ENCODE results near the gene PHYHD1. TPM values are rescaled to one million over a fixed set of nuclear protein-coding genes. Genes with fewer than 3 reads are reported as not detected.

Gene PHYHD1
- total and polyA plus RNA-seq, 2 experiments from 2014 or later, result 20.3 to 25.7 TPM

GRCh38 chr9:128918921-128919320 lies 1.9 kb upstream of the PHYHD1 start:
- 71% methylated on average over 2 of the region's 2 CpGs for WGBS (ENCODE audit: low lambda C conversion rate, missing lambda C conversion rate)
- H3K4me1 ChIP-seq (ENCODE audit: insufficient read depth), result peaks cover 24% of the 10 kb centered on the region
- no peak overlapping the region for H3K4me2 ChIP-seq
- no peak overlapping the region for H3K27ac ChIP-seq
- H3K4me3 ChIP-seq, result no peak overlapping the region
- no peak for DNase-seq (ENCODE audit: low spot score)
- no peaks in the 10 kb centered on the region for H3K36me3 ChIP-seq (replicated peaks; ENCODE audit: insufficient read depth, low read depth)
- no peak overlapping the region for H2AFZ ChIP-seq
- H3K9me2 ChIP-seq (replicated peaks; ENCODE audit: insufficient read depth), result no peaks in the 10 kb centered on the region
- H4K20me1 ChIP-seq (ENCODE audit: insufficient read depth, poor library complexity, severe bottlenecking), result no peaks in the 10 kb centered on the region
- H3K9me3 ChIP-seq (ENCODE audit: low read depth), result no peaks in the 10 kb centered on the region
- H3K79me2 ChIP-seq, result peaks cover 16% of the 10 kb centered on the region
- no peaks in the 10 kb centered on the region for H3K27me3 ChIP-seq
- TF ChIP-seq CTCF (IDR thresholded peaks at IDR 0.05; ENCODE audit: poor library complexity), result no peak
- no peak for TF ChIP-seq EZH2phosphoT487 (IDR thresholded peaks at IDR 0.05; ENCODE audit: low read depth, severe bottlenecking, unreplicated experiment)
- no peak for TF ChIP-seq EZH2 (IDR thresholded peaks at IDR 0.05; ENCODE audit: borderline replicate concordance)

- Histone ChIP-seq H3K9me3 (ENCODE audit: low read depth) (no peaks in the 10 kb centered on the region), H3K36me3 (replicated peaks; ENCODE audit: insufficient read depth, low read depth) (no peaks in the 10 kb centered on the region), H4K20me1 (ENCODE audit: insufficient read depth, poor library complexity, severe bottlenecking) (no peaks in the 10 kb centered on the region), H3K9me2 (replicated peaks; ENCODE audit: insufficient read depth) (no peaks in the 10 kb centered on the region), H3K4me3 (no peak overlapping the region), H3K27me3 (no peaks in the 10 kb centered on the region), H2AFZ (no peak overlapping the region), H3K4me2 (no peak overlapping the region), H3K79me2 (peaks cover 14% of the 10 kb centered on the region), H3K27ac (peak overlapping the region; percentile 43), H3K4me1 (ENCODE audit: insufficient read depth) (peaks cover 24% of the 10 kb centered on the region)
- WGBS (ENCODE audit: low lambda C conversion rate, missing lambda C conversion rate), result 77% methylated on average over 7 of the region's 14 CpGs
- DNase-seq (ENCODE audit: low spot score), result peak; percentile 46
- no peak for TF ChIP-seq EZH2phosphoT487 (IDR thresholded peaks at IDR 0.05; ENCODE audit: low read depth, severe bottlenecking, unreplicated experiment)
- no peak for TF ChIP-seq CTCF (IDR thresholded peaks at IDR 0.05; ENCODE audit: poor library complexity)
- TF ChIP-seq EZH2 (IDR thresholded peaks at IDR 0.05; ENCODE audit: borderline replicate concordance), result no peak
Measured at GRCh38 chr9:128919402-128920089, 1.2 kb upstream of the PHYHD1 start.

GRCh38 chr9:128921881-128922763 lies 1.3 kb downstream of the PHYHD1 start:
- H3K4me1 ChIP-seq (ENCODE audit: insufficient read depth), result peaks cover 24% of the 10 kb centered on the region
- 5% methylated on average over 26 of the region's 32 CpGs for WGBS (ENCODE audit: low lambda C conversion rate, missing lambda C conversion rate)
- peak; percentile 80 for DNase-seq (ENCODE audit: low spot score)

More at GRCh38 chr9:128921881-128922763, 1.3 kb downstream of the PHYHD1 start:
- no peaks in the 10 kb centered on the region for H4K20me1 ChIP-seq (ENCODE audit: insufficient read depth, poor library complexity, severe bottlenecking)
- peaks cover 7% of the 10 kb centered on the region for H3K79me2 ChIP-seq
- H3K27me3 ChIP-seq, result no peaks in the 10 kb centered on the region
- TF ChIP-seq EZH2 (IDR thresholded peaks at IDR 0.05; ENCODE audit: borderline replicate concordance) (no peak), EZH2phosphoT487 (IDR thresholded peaks at IDR 0.05; ENCODE audit: low read depth, severe bottlenecking, unreplicated experiment) (no peak), CTCF (IDR thresholded peaks at IDR 0.05; ENCODE audit: poor library complexity) (no peak)
- peak overlapping the region; percentile 89 for H3K27ac ChIP-seq
- no peaks in the 10 kb centered on the region for H3K9me3 ChIP-seq (ENCODE audit: low read depth)
- no peaks in the 10 kb centered on the region for H3K36me3 ChIP-seq (replicated peaks; ENCODE audit: insufficient read depth, low read depth)
- peak overlapping the region; percentile 40 for H3K4me3 ChIP-seq
- H2AFZ ChIP-seq, result peak overlapping the region; percentile 75
- no peaks in the 10 kb centered on the region for H3K9me2 ChIP-seq (replicated peaks; ENCODE audit: insufficient read depth)
- H3K4me2 ChIP-seq, result peak overlapping the region; percentile 69

Data from hepatocyte (in vitro differentiated cells).